ENCODE data around the gene PRKCH.

Gene PRKCH

GRCh38 chr14:61434311-61434710, 112.9 kb downstream of the PRKCH start:
- DNase-seq (ENCODE audit: extremely low read depth, low read depth) = no peak
- TF ChIP-seq CTCF (IDR thresholded peaks at IDR 0.05; ENCODE audit: low read depth, low read length) = no peak

GRCh38 chr14:61435563-61436337, 114.4 kb downstream of the PRKCH start:
- no peak for DNase-seq (ENCODE audit: extremely low read depth, low read depth)
- TF ChIP-seq CTCF (IDR thresholded peaks at IDR 0.05; ENCODE audit: low read depth, low read length) = no peak

- no peak for TF ChIP-seq CTCF (IDR thresholded peaks at IDR 0.05; ENCODE audit: low read depth, low read length)
- DNase-seq (ENCODE audit: extremely low read depth, low read depth) = no peak
These were observed 116.0 kb downstream of the PRKCH start for GRCh38 chr14:61437381-61437780.

GRCh38 chr14:61438036-61438435, 116.7 kb downstream of the PRKCH start:
- no peak for DNase-seq (ENCODE audit: extremely low read depth, low read depth)
- no peak for TF ChIP-seq CTCF (IDR thresholded peaks at IDR 0.05; ENCODE audit: low read depth, low read length)

GRCh38 chr14:61438497-61438859, 117.1 kb downstream of the PRKCH start:
- DNase-seq (ENCODE audit: extremely low read depth, low read depth) = no peak
- TF ChIP-seq CTCF (IDR thresholded peaks at IDR 0.05; ENCODE audit: low read depth, low read length) = no peak

- DNase-seq (ENCODE audit: extremely low read depth, low read depth) = no peak
- no peak for TF ChIP-seq CTCF (IDR thresholded peaks at IDR 0.05; ENCODE audit: low read depth, low read length)
These were observed 117.7 kb downstream of the PRKCH start for GRCh38 chr14:61438860-61439765.

All from AG09319 (cell line).